NB4 (cell line): ENCODE data around the gene DNAJC7.

Experiments
- DNase-seq: peaks from one replicate; pipeline ENCODE4 v3.0.0; 2010; ENCODE audit warnings: low read depth
- H3K4me3 ChIP-seq: one replicate; pipeline ENCODE4 v1.5.1; 2011; ENCODE audit warnings: mild to moderate bottlenecking, low read depth, low read length, moderate library complexity
- MAX ChIP-seq: IDR thresholded peaks from 2 replicates; pipeline ENCODE4 v1.6.1; 2011; ENCODE audit warnings: low read depth, low read length
- MYC ChIP-seq: IDR thresholded peaks from 2 replicates; pipeline ENCODE4 v1.6.1; 2011; ENCODE audit warnings: low read depth, low read length
- POLR2A ChIP-seq: IDR thresholded peaks from 2 replicates; pipeline ENCODE4 v1.6.1; 2011; ENCODE audit warnings: mild to moderate bottlenecking; ENCODE audit not compliant: insufficient read length; ENCODE audit errors: extremely low read depth
- TF ChIP-seq, protein P1 (sequence below): IDR thresholded peaks from one replicate; pipeline ENCODE4 v1.5.1; 2012; ENCODE audit warnings: low read depth, low read length

Gene DNAJC7

GRCh38 chr17:41959336-41960095 lies 57.7 kb downstream of the DNAJC7 start:
- H3K4me3 ChIP-seq: no peak overlapping the region
- TF ChIP-seq POLR2A (no peak), MYC (no peak), MAX (peak; percentile 23; the same call in 1 of the 2 replicates)
- TF ChIP-seq, protein P1, sequence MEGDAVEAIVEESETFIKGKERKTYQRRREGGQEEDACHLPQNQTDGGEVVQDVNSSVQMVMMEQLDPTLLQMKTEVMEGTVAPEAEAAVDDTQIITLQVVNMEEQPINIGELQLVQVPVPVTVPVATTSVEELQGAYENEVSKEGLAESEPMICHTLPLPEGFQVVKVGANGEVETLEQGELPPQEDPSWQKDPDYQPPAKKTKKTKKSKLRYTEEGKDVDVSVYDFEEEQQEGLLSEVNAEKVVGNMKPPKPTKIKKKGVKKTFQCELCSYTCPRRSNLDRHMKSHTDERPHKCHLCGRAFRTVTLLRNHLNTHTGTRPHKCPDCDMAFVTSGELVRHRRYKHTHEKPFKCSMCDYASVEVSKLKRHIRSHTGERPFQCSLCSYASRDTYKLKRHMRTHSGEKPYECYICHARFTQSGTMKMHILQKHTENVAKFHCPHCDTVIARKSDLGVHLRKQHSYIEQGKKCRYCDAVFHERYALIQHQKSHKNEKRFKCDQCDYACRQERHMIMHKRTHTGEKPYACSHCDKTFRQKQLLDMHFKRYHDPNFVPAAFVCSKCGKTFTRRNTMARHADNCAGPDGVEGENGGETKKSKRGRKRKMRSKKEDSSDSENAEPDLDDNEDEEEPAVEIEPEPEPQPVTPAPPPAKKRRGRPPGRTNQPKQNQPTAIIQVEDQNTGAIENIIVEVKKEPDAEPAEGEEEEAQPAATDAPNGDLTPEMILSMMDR: peak; percentile 65
- peak; percentile 90 for DNase-seq

GRCh38 chr17:41959030-41959335 lies 58.3 kb downstream of the DNAJC7 start:
- H3K4me3 ChIP-seq: no peak overlapping the region
- no peak for DNase-seq
- TF ChIP-seq MAX (no peak), MYC (no peak), POLR2A (no peak)
- TF ChIP-seq, protein P1: no peak

- no peak overlapping the region for H3K4me3 ChIP-seq
- TF ChIP-seq POLR2A: no peak
- no peak for TF ChIP-seq MAX
- no peak for TF ChIP-seq MYC
- TF ChIP-seq, protein P1: no peak
- no peak for DNase-seq
These were observed 59.3 kb downstream of the DNAJC7 start for GRCh38 chr17:41957869-41958439.

DNA sequence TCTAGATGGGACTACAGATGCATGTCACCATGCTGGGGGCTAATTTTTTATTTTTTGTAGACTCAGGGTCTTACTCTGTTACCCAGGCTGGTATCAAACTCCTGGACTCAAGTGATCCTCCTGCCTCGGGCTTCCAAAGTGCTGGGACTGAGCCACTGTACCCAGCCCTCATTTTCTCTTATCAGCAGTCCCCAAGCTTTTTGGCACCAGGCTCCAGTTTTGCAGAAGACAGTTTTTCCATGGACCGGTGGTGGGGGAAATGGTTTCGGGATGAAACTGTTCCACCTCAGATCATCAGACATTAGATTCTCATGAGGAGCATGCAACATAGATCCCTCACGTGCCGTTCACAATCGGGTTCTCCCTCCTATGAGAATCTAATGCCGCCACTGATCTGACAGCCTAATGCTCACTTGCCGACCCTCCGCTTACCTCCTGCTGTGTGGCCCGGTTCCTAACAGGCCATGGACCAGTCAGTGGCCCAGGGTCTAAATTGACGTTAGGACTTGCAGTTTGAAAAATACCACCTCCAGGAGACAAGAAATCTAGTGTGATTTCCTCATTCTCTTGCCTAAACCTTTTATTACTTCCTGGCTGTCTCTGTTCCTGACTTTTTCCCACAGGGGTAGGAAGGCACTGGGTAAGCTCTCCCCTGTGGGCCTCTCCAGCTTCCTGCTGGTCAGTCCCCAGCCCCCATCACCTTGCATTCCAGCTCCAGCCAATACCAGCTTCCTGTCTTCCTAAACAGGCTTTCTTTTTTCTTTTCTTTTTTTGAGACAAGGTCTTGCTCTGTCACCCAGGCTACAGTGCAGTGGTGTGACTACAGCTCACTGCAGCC lies 60.0 kb downstream of the DNAJC7 start:
- TF ChIP-seq, protein P1: no peak
- 0 out of 2 replicates have a peak, but pooled peaks have one; percentile 17 for TF ChIP-seq MYC
- peak overlapping the region; percentile 30 for H3K4me3 ChIP-seq
- DNase-seq: peak; percentile 70

GRCh38 chr17:41956522-41956921 lies 60.7 kb downstream of the DNAJC7 start:
- peak; percentile 50 for DNase-seq
- TF ChIP-seq MYC (no peak), MAX (no peak), POLR2A (no peak)
- TF ChIP-seq, protein P1: no peak
- H3K4me3 ChIP-seq: no peak overlapping the region
